ENCODE data around the gene GLT8D1.
"Not testable (repeated sequence)": the region's sequence is repeated elsewhere in the genome, so short reads cannot be mapped to it uniquely, and the experiment has no call there.

GLT8D1 gene

GRCh38 chr3:52685709-52686691 is 19.6 kb downstream of the GLT8D1 start, which contains the start of the genes GNL3 and PBRM1:
Gene GNL3, plus strand, starts transcription at chr3:52686032. Its CDS starts 61 bp downstream, at chr3:52686093.
Gene PBRM1, minus strand, starts transcription at chr3:52685913.
- DNase-seq (ENCODE audit: insufficient read length) (peak; percentile 76), FAIRE-seq (peak; percentile 100)
- TF ChIP-seq POLR2A (IDR thresholded peaks at IDR 0.05; ENCODE audit: low read depth, low read length) (peak; percentile 94), TAF1 (IDR thresholded peaks at IDR 0.05; ENCODE audit: borderline replicate concordance, low read depth, low read length) (peak; percentile 96), POLR2AphosphoS5 (IDR thresholded peaks at IDR 0.05; ENCODE audit: low read depth, low read length) (peak; percentile 90)

- no peak for FAIRE-seq
- peak; percentile 81 for DNase-seq (ENCODE audit: insufficient read length)
- no peak; the same call in 1 of the 2 replicates for TF ChIP-seq POLR2A (IDR thresholded peaks at IDR 0.05; ENCODE audit: low read depth, low read length)
- TF ChIP-seq POLR2AphosphoS5 (IDR thresholded peaks at IDR 0.05; ENCODE audit: low read depth, low read length): no peak; the same call in 1 of the 2 replicates
- TF ChIP-seq TAF1 (IDR thresholded peaks at IDR 0.05; ENCODE audit: borderline replicate concordance, low read depth, low read length): peak; percentile 54; the same call in 1 of the 2 replicates
These were observed 20.3 kb downstream of the GLT8D1 start for GRCh38 chr3:52685285-52685708.

- FAIRE-seq: no peak
- no peak for TF ChIP-seq POLR2A (IDR thresholded peaks at IDR 0.05; ENCODE audit: low read depth, low read length)
- no peak for TF ChIP-seq POLR2AphosphoS5 (IDR thresholded peaks at IDR 0.05; ENCODE audit: low read depth, low read length)
- no peak for TF ChIP-seq TAF1 (IDR thresholded peaks at IDR 0.05; ENCODE audit: borderline replicate concordance, low read depth, low read length)
- DNase-seq (ENCODE audit: insufficient read length): no peak
These were observed 21.4 kb downstream of the GLT8D1 start for GRCh38 chr3:52684184-52684583.

- DNase-seq (ENCODE audit: insufficient read length) (no peak), FAIRE-seq (no peak)
- TF ChIP-seq POLR2A (IDR thresholded peaks at IDR 0.05; ENCODE audit: low read depth, low read length) (no peak), TAF1 (IDR thresholded peaks at IDR 0.05; ENCODE audit: borderline replicate concordance, low read depth, low read length) (no peak), POLR2AphosphoS5 (IDR thresholded peaks at IDR 0.05; ENCODE audit: low read depth, low read length) (no peak)
These were observed 22.0 kb downstream of the GLT8D1 start for GRCh38 chr3:52683611-52684010.

GRCh38 chr3:52682016-52682415 is 23.6 kb downstream of the GLT8D1 start:
- FAIRE-seq (peak; percentile 33), DNase-seq (ENCODE audit: insufficient read length) (no peak)
- TF ChIP-seq POLR2AphosphoS5 (IDR thresholded peaks at IDR 0.05; ENCODE audit: low read depth, low read length) (no peak), TAF1 (IDR thresholded peaks at IDR 0.05; ENCODE audit: borderline replicate concordance, low read depth, low read length) (no peak), POLR2A (IDR thresholded peaks at IDR 0.05; ENCODE audit: low read depth, low read length) (no peak)

GRCh38 chr3:52681596-52681995 is 24.0 kb downstream of the GLT8D1 start:
- FAIRE-seq: peak; percentile 46
- DNase-seq (ENCODE audit: insufficient read length): no peak
- TF ChIP-seq TAF1 (IDR thresholded peaks at IDR 0.05; ENCODE audit: borderline replicate concordance, low read depth, low read length) (no peak), POLR2A (IDR thresholded peaks at IDR 0.05; ENCODE audit: low read depth, low read length) (no peak), POLR2AphosphoS5 (IDR thresholded peaks at IDR 0.05; ENCODE audit: low read depth, low read length) (no peak)

- DNase-seq (ENCODE audit: insufficient read length): no peak
- TF ChIP-seq POLR2A (IDR thresholded peaks at IDR 0.05; ENCODE audit: low read depth, low read length): no peak
- no peak for TF ChIP-seq POLR2AphosphoS5 (IDR thresholded peaks at IDR 0.05; ENCODE audit: low read depth, low read length)
- no peak for TF ChIP-seq TAF1 (IDR thresholded peaks at IDR 0.05; ENCODE audit: borderline replicate concordance, low read depth, low read length)
- FAIRE-seq: no peak
These were observed 25.8 kb downstream of the GLT8D1 start for GRCh38 chr3:52679811-52680210.

GRCh38 chr3:52679199-52679538 is 26.4 kb downstream of the GLT8D1 start:
- TF ChIP-seq TAF1 (IDR thresholded peaks at IDR 0.05; ENCODE audit: borderline replicate concordance, low read depth, low read length) (no peak), POLR2AphosphoS5 (IDR thresholded peaks at IDR 0.05; ENCODE audit: low read depth, low read length) (no peak), POLR2A (IDR thresholded peaks at IDR 0.05; ENCODE audit: low read depth, low read length) (no peak)
- no peak for DNase-seq (ENCODE audit: insufficient read length)
- FAIRE-seq: no peak

- TF ChIP-seq POLR2A (IDR thresholded peaks at IDR 0.05; ENCODE audit: low read depth, low read length): no peak
- no peak for TF ChIP-seq TAF1 (IDR thresholded peaks at IDR 0.05; ENCODE audit: borderline replicate concordance, low read depth, low read length)
- no peak for TF ChIP-seq POLR2AphosphoS5 (IDR thresholded peaks at IDR 0.05; ENCODE audit: low read depth, low read length)
- FAIRE-seq (peak; percentile 61), DNase-seq (ENCODE audit: insufficient read length) (no peak)
These were observed 27.1 kb downstream of the GLT8D1 start for GRCh38 chr3:52678265-52679198.

- FAIRE-seq; DNase-seq (ENCODE audit: insufficient read length): not testable (repeated sequence)
These were observed 29.4 kb downstream of the GLT8D1 start for GRCh38 chr3:52676201-52676600.

GRCh38 chr3:52671676-52672075 is 33.9 kb downstream of the GLT8D1 start:
- FAIRE-seq: no peak
- no peak for TF ChIP-seq POLR2AphosphoS5 (IDR thresholded peaks at IDR 0.05; ENCODE audit: low read depth, low read length)
- no peak for TF ChIP-seq TAF1 (IDR thresholded peaks at IDR 0.05; ENCODE audit: borderline replicate concordance, low read depth, low read length)
- no peak for TF ChIP-seq POLR2A (IDR thresholded peaks at IDR 0.05; ENCODE audit: low read depth, low read length)
- DNase-seq (ENCODE audit: insufficient read length): no peak
